Mesenchymal stem cell (in vitro differentiated cells and primary cell): Measurements from ENCODE around the gene LPCAT2.

Experiments
- DNase-seq: peaks from one replicate; pipeline ENCODE4 v3.0.0-alpha.2; 2013
- H2AFZ ChIP-seq: one replicate; pipeline ENCODE4 v1.6.1; 2013; ENCODE audit warnings: low read depth, mild to moderate bottlenecking, control low read depth, inconsistent platforms, low read length, moderate library complexity
- H2AK5ac ChIP-seq: 2 replicates; pipeline ENCODE4 v1.6.1; 2013; ENCODE audit warnings: low read length, moderate library complexity, mild to moderate bottlenecking, inconsistent platforms; ENCODE audit not compliant: severe bottlenecking
- H2BK120ac ChIP-seq: one replicate; pipeline ENCODE4 v1.6.1; 2013; ENCODE audit warnings: low read depth, mild to moderate bottlenecking, inconsistent platforms, low read length, moderate library complexity
- H2BK12ac ChIP-seq, 2 experiments: one replicate each; pipeline ENCODE4 v1.6.1; 2013; ENCODE audit warnings: inconsistent platforms in 2 of 2, low read length in 2 of 2, mild to moderate bottlenecking in 2 of 2, moderate library complexity in 2 of 2, control low read depth in 1 of 2
- H2BK15ac ChIP-seq: one replicate; pipeline ENCODE4 v1.6.1; 2013; ENCODE audit warnings: mild to moderate bottlenecking, low read depth, inconsistent platforms; ENCODE audit not compliant: poor library complexity, severe bottlenecking
- H2BK5ac ChIP-seq: 2 replicates; pipeline ENCODE4 v1.6.1; 2013; ENCODE audit warnings: low read depth, mild to moderate bottlenecking, low read length, control low read depth, inconsistent platforms; ENCODE audit not compliant: poor library complexity, severe bottlenecking
- H3K14ac ChIP-seq, 2 experiments: one replicate each; pipeline ENCODE4 v1.6.1; 2013; ENCODE audit warnings: inconsistent platforms in 2 of 2, low read length in 2 of 2, control low read depth in 1 of 2, mild to moderate bottlenecking in 1 of 2, moderate library complexity in 1 of 2
- H3K18ac ChIP-seq, 2 experiments: one replicate each; pipeline ENCODE4 v1.6.1; 2013; ENCODE audit warnings: inconsistent platforms in 2 of 2, low read length in 2 of 2, control low read depth in 1 of 2, low read depth in 1 of 2, mild to moderate bottlenecking in 1 of 2
- H3K23ac ChIP-seq, 2 experiments: one replicate each; pipeline ENCODE4 v1.6.1; 2013; ENCODE audit warnings: inconsistent platforms in 2 of 2, low read length in 2 of 2, mild to moderate bottlenecking in 2 of 2, moderate library complexity in 2 of 2, control low read depth in 1 of 2
- H3K27ac ChIP-seq: 2 replicates; pipeline ENCODE4 v1.5.1; 2013; ENCODE audit warnings: mild to moderate bottlenecking, moderate library complexity, low read length, control low read depth, inconsistent platforms; ENCODE audit not compliant: poor library complexity, severe bottlenecking
- H3K27me3 ChIP-seq, 2 experiments: 2 replicates each; pipeline versions ENCODE4 v1.6.1 to v1.7.0; 2013; ENCODE audit warnings: low read length in 2 of 2, mild to moderate bottlenecking in 2 of 2, moderate library complexity in 2 of 2, control low read depth in 1 of 2, inconsistent platforms in 1 of 2; ENCODE audit not compliant: control insufficient read depth in 1 of 2, insufficient read depth in 1 of 2
- H3K36me3 ChIP-seq, 2 experiments: 2 replicates each; pipeline versions ENCODE4 v1.6.1 to v1.7.0; 2013; ENCODE audit warnings: low read length in 2 of 2, control low read depth in 1 of 2, inconsistent platforms in 1 of 2, low read depth in 1 of 2, mild to moderate bottlenecking in 1 of 2; ENCODE audit not compliant: insufficient read depth in 2 of 2, control insufficient read depth in 1 of 2
- H3K4ac ChIP-seq, 2 experiments: one replicate each; pipeline ENCODE4 v1.6.1; 2013; ENCODE audit warnings: inconsistent platforms in 2 of 2, low read length in 2 of 2, mild to moderate bottlenecking in 2 of 2, moderate library complexity in 2 of 2, control low read depth in 1 of 2, low read depth in 1 of 2
- H3K4me1 ChIP-seq: 2 replicates; pipeline ENCODE4 v1.6.1; 2013; ENCODE audit warnings: low read depth, low read length, control low read depth; ENCODE audit not compliant: control insufficient read depth, insufficient read depth
- H3K4me2 ChIP-seq: 2 replicates; pipeline ENCODE4 v1.6.1; 2013; ENCODE audit warnings: low read length, mild to moderate bottlenecking, inconsistent platforms; ENCODE audit not compliant: poor library complexity, severe bottlenecking
- H3K4me3 ChIP-seq, 2 experiments: 2 replicates each; pipeline versions ENCODE4 v1.5.1 to v1.7.0; 2013; ENCODE audit warnings: low read length in 2 of 2, mild to moderate bottlenecking in 2 of 2, control low read depth in 1 of 2, low read depth in 1 of 2; ENCODE audit not compliant: insufficient read depth in 1 of 2
- H3K79me1 ChIP-seq: replicated peaks from 2 replicates; pipeline ENCODE4 v1.6.1; 2013; ENCODE audit warnings: mild to moderate bottlenecking, control low read depth, low read length, inconsistent platforms; ENCODE audit not compliant: poor library complexity, severe bottlenecking
- H3K9ac ChIP-seq: 2 replicates; pipeline ENCODE4 v1.7.0; 2013; ENCODE audit warnings: mild to moderate bottlenecking, low read length, moderate library complexity
- H3K9me3 ChIP-seq: 2 replicates; pipeline ENCODE4 v1.7.0; 2013; ENCODE audit warnings: mild to moderate bottlenecking, low read length; ENCODE audit not compliant: control insufficient read depth
- H4K8ac ChIP-seq: one replicate; pipeline ENCODE4 v1.6.1; 2013; ENCODE audit warnings: inconsistent platforms, mild to moderate bottlenecking, low read length, moderate library complexity
- H4K91ac ChIP-seq: one replicate; pipeline ENCODE4 v1.6.1; 2013; ENCODE audit warnings: mild to moderate bottlenecking, low read length, inconsistent platforms

Gene LPCAT2

GRCh38 chr16:55632259-55632658 is 123.4 kb downstream of the LPCAT2 start:
- Histone ChIP-seq H4K91ac (no peak overlapping the region), H3K4ac (no peak overlapping the region), H3K14ac (no peak overlapping the region), H2BK15ac (no peak overlapping the region), H3K36me3 (no peaks in the 10 kb centered on the region), H3K4me2 (no peak overlapping the region), H2AK5ac (no peak overlapping the region), H4K8ac (no peak overlapping the region), H3K9ac (no peak overlapping the region), H3K27ac (no peak overlapping the region), H3K27me3 (peaks cover 5 to 49% of the 10 kb centered on the region in 2 experiments), H2BK5ac (no peak overlapping the region), H3K9me3 (peaks cover 5% of the 10 kb centered on the region), H3K18ac (no peak overlapping the region), H2AFZ (no peak overlapping the region), H3K4me1 (no peaks in the 10 kb centered on the region), H3K79me1 (no peaks in the 10 kb centered on the region), H3K4me3 (no peak overlapping the region), H2BK12ac (no peak overlapping the region), H3K23ac (no peak overlapping the region), H2BK120ac (no peak overlapping the region)
- no peak for DNase-seq

DNA sequence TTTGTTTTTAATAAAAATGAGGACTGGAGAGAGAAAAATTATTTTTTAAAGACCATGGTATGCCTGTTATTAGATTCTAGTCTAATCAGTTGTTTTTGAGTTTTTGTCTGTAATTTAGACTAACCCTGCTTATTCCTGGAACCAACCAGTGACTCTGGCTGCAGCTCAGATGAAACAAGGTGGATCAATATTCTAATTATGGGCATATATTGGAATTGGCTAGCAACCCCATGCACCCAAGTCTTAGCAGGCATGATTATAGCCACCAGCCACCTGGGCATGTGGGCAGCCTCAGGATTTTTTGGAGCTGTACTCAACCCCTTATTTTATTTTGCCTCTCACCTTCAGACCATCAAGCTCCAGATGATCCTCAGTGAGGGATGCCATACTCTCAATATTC is 125.3 kb downstream of the LPCAT2 start:
- Histone ChIP-seq H2BK12ac (no peak overlapping the region), H2AFZ (no peak overlapping the region), H3K14ac (no peak overlapping the region), H3K4ac (no peak overlapping the region), H3K36me3 (no peaks in the 10 kb centered on the region), H3K27me3 (peaks cover 2 to 54% of the 10 kb centered on the region in 2 experiments), H2AK5ac (no peak overlapping the region), H3K9me3 (peaks cover 5% of the 10 kb centered on the region), H3K4me3 (no peak overlapping the region), H2BK15ac (no peak overlapping the region), H3K9ac (no peak overlapping the region), H3K18ac (no peak overlapping the region), H3K23ac (no peak overlapping the region), H2BK120ac (no peak overlapping the region), H2BK5ac (no peak overlapping the region), H3K27ac (no peak overlapping the region), H3K79me1 (no peaks in the 10 kb centered on the region), H4K8ac (no peak overlapping the region), H4K91ac (no peak overlapping the region), H3K4me1 (no peaks in the 10 kb centered on the region), H3K4me2 (no peak overlapping the region)
- DNase-seq, result no peak
